WTC11 (cell line): ENCODE data around the gene NAV2. TPM values are rescaled to one million over a fixed set of nuclear protein-coding genes. Genes with fewer than 3 reads are reported as not detected.

ENCODE experiments used
- ATAC-seq: fragments of 200-7000 bp; cut with Tn5 transposase; 2 replicates; pipeline ENCODE4 v1.10.0; 2021; ENCODE audit warnings: mild to moderate bottlenecking, moderate library complexity
- CTCF ChIA-PET: fragments of 300-600 bp; sonication (Branson Sonifier 250); formaldehyde crosslinking; loops from one replicate; lab custom pipeline; 2021; ENCODE audit warnings: antibody characterized with exemption; lab: Charles Lee
- POLR2A ChIA-PET: fragments of 350-600 bp; sonication (Branson Sonifier 250); formaldehyde crosslinking; loops from one replicate; lab custom pipeline; 2021; ENCODE audit warnings: antibody characterized with exemption; lab: Charles Lee
- DNase-seq: peaks from one replicate; pipeline ENCODE4 v3.0.0; 2021; ENCODE audit warnings: low spot score
- H3K27ac Mint-ChIP-seq: 2 replicates; pipeline ENCODE4 v1.8.0; 2021; ENCODE audit warnings: mixed read lengths
- H3K27me3 Mint-ChIP-seq: 2 replicates; pipeline ENCODE4 v1.8.0; 2021; ENCODE audit warnings: low read depth, mild to moderate bottlenecking, moderate library complexity, mixed read lengths
- H3K36me3 Mint-ChIP-seq: 2 replicates; pipeline ENCODE4 v1.8.0; 2021; ENCODE audit warnings: mixed read lengths
- H3K4me1 Mint-ChIP-seq: 2 replicates; pipeline ENCODE4 v1.8.0; 2022; ENCODE audit warnings: mixed read lengths
- H3K4me3 Mint-ChIP-seq: 2 replicates; pipeline ENCODE4 v1.8.0; 2021; ENCODE audit warnings: mild to moderate bottlenecking, moderate library complexity, mixed read lengths
- H3K9me3 Mint-ChIP-seq: 2 replicates; pipeline ENCODE4 v1.8.0; 2021; ENCODE audit warnings: mixed read lengths
- AR ChIP-seq: fragments of 250-450 bp; sonication (Bioruptor Pico); IDR thresholded peaks from 2 replicates; pipeline ENCODE4 v1.9.0; 2021; ENCODE audit warnings: mild to moderate bottlenecking
- ATF3 ChIP-seq: sonication (generic); formaldehyde crosslinking; conservative IDR thresholded peaks from 2 replicates; pipeline ENCODE4 v1.8.1; 2022; ENCODE audit warnings: mild to moderate bottlenecking, missing genetic modification reagents
- ATF6 ChIP-seq: sonication (generic); formaldehyde crosslinking; IDR thresholded peaks from 2 replicates; pipeline ENCODE4 v1.8.1; 2023; ENCODE audit warnings: mild to moderate bottlenecking, missing genetic modification reagents
- CDX4 ChIP-seq: fragments of 250-450 bp; sonication (Bioruptor Pico); IDR thresholded peaks from 2 replicates; pipeline ENCODE4 v1.9.0; 2021; ENCODE audit warnings: moderate library complexity, mild to moderate bottlenecking, inconsistent platforms, borderline replicate concordance
- E2F4 ChIP-seq: sonication (generic); formaldehyde crosslinking; IDR thresholded peaks from 2 replicates; pipeline ENCODE4 v1.8.1; 2022; ENCODE audit warnings: low read depth, mild to moderate bottlenecking, moderate library complexity, missing genetic modification reagents, borderline replicate concordance
- E2F5 ChIP-seq: sonication (generic); formaldehyde crosslinking; IDR thresholded peaks from 2 replicates; pipeline ENCODE4 v1.8.1; 2022; ENCODE audit warnings: mild to moderate bottlenecking, moderate library complexity, missing genetic modification reagents
- EMX1 ChIP-seq: fragments of 250-450 bp; sonication (Bioruptor Pico); IDR thresholded peaks from 2 replicates; pipeline ENCODE4 v1.8.0; 2021; ENCODE audit warnings: mild to moderate bottlenecking
- ESRRA ChIP-seq: sonication (generic); formaldehyde crosslinking; IDR thresholded peaks from 2 replicates; pipeline ENCODE4 v1.8.1; 2022; ENCODE audit warnings: mild to moderate bottlenecking, missing genetic modification reagents, borderline replicate concordance
- FOXK1 ChIP-seq: sonication (generic); formaldehyde crosslinking; IDR thresholded peaks from 2 replicates; pipeline ENCODE4 v1.8.0; 2022; ENCODE audit warnings: mild to moderate bottlenecking, moderate library complexity, missing genetic modification reagents
- GTF2I ChIP-seq: fragments of 250-450 bp; sonication (Bioruptor Pico); conservative IDR thresholded peaks from 2 replicates; pipeline ENCODE4 v1.4.0; 2021; ENCODE audit warnings: mild to moderate bottlenecking
- IRF1 ChIP-seq: sonication (generic); formaldehyde crosslinking; IDR thresholded peaks from 2 replicates; pipeline ENCODE4 v1.8.0; 2023; ENCODE audit warnings: missing genetic modification reagents
- IRF2 ChIP-seq: sonication (generic); formaldehyde crosslinking; IDR thresholded peaks from 2 replicates; pipeline ENCODE4 v1.8.0; 2022; ENCODE audit warnings: low read depth, missing genetic modification reagents, borderline replicate concordance
- JAZF1 ChIP-seq: fragments of 250-450 bp; sonication (Bioruptor Pico); IDR thresholded peaks from 2 replicates; pipeline ENCODE4 v1.9.0; 2021; ENCODE audit warnings: moderate library complexity, mild to moderate bottlenecking, inconsistent platforms
- KAT7 ChIP-seq: sonication (generic); formaldehyde crosslinking; IDR thresholded peaks from 2 replicates; pipeline ENCODE4 v1.8.1; 2023; ENCODE audit warnings: missing genetic modification reagents, mild to moderate bottlenecking, borderline replicate concordance
- NFYB ChIP-seq: sonication (generic); formaldehyde crosslinking; conservative IDR thresholded peaks from 2 replicates; pipeline ENCODE4 v1.8.0; 2022; ENCODE audit warnings: low read depth, missing genetic modification reagents
- NR2C2 ChIP-seq: sonication (generic); formaldehyde crosslinking; IDR thresholded peaks from 2 replicates; pipeline ENCODE4 v1.8.0; 2022; ENCODE audit warnings: mild to moderate bottlenecking, missing genetic modification reagents
- NR3C1 ChIP-seq: sonication (generic); formaldehyde crosslinking; conservative IDR thresholded peaks from 2 replicates; pipeline ENCODE4 v1.8.1; 2023; ENCODE audit warnings: low read depth, mild to moderate bottlenecking, missing genetic modification reagents
- PRDM15 ChIP-seq: sonication (generic); formaldehyde crosslinking; IDR thresholded peaks from 2 replicates; pipeline ENCODE4 v1.8.0; 2022; ENCODE audit warnings: missing genetic modification reagents
- RELA ChIP-seq: sonication (generic); formaldehyde crosslinking; IDR thresholded peaks from 2 replicates; pipeline ENCODE4 v1.8.1; 2022; ENCODE audit warnings: missing genetic modification reagents, mild to moderate bottlenecking, borderline replicate concordance
- TEAD4 ChIP-seq: sonication (generic); formaldehyde crosslinking; IDR thresholded peaks from 2 replicates; pipeline ENCODE4 v1.8.0; 2022; ENCODE audit warnings: mild to moderate bottlenecking, missing genetic modification reagents
- ZNF121 ChIP-seq: sonication (generic); formaldehyde crosslinking; IDR thresholded peaks from 2 replicates; pipeline ENCODE4 v1.8.0; 2023; ENCODE audit warnings: missing genetic modification reagents
- ZNF317 ChIP-seq: sonication (generic); formaldehyde crosslinking; IDR thresholded peaks from 2 replicates; pipeline ENCODE4 v1.8.1; 2023; ENCODE audit warnings: low read depth, mild to moderate bottlenecking, moderate library complexity, missing genetic modification reagents, borderline replicate concordance
- ZNF416 ChIP-seq: fragments of 250-450 bp; sonication (Bioruptor Pico); IDR thresholded peaks from 2 replicates; pipeline ENCODE4 v1.9.0; 2021; ENCODE audit warnings: mild to moderate bottlenecking, inconsistent platforms
- ZNF423 ChIP-seq: fragments of 250-450 bp; sonication (Bioruptor Pico); IDR thresholded peaks from 2 replicates; pipeline ENCODE4 v2.1.2; 2022; ENCODE audit warnings: mild to moderate bottlenecking, moderate library complexity
- total RNA-seq: library from RNA; stranded (reverse); gene quantifications from 3 replicates; pipeline ENCODE4 v1.2.3, GENCODE V29; 2021

Gene NAV2
- total RNA-seq, 1 experiment from 2014 or later = 42.8 TPM

- CTCF ChIA-PET = no interaction called here
- no peak overlapping the region for H3K27ac Mint-ChIP-seq
- ATAC-seq (no peak), DNase-seq (no peak)
- H3K27me3 Mint-ChIP-seq = no peaks in the 10 kb centered on the region
- H3K4me3 Mint-ChIP-seq = no peak overlapping the region
- TF ChIP-seq ZNF121 (CRISPR knock-in tag) = no peak
- TF ChIP-seq IRF1 (CRISPR knock-in tag) = no peak
- TF ChIP-seq NR2C2 (CRISPR knock-in tag) = no peak
- no peak for TF ChIP-seq ATF3 (CRISPR knock-in tag)
- no peak for TF ChIP-seq ZNF416
- TF ChIP-seq AR = no peak
- no peak for TF ChIP-seq ZNF317 (CRISPR knock-in tag)
- TF ChIP-seq KAT7 = no peak
- TF ChIP-seq EMX1 (CRISPR knock-in tag) = no peak
- no peak for TF ChIP-seq ATF6
- no peak for TF ChIP-seq ESRRA
- POLR2A ChIA-PET = no interaction called here
- H3K36me3 Mint-ChIP-seq = no peaks in the 10 kb centered on the region
- H3K4me1 Mint-ChIP-seq = peaks cover 46% of the 10 kb centered on the region
- H3K9me3 Mint-ChIP-seq = no peaks in the 10 kb centered on the region
Measured at GRCh38 chr11:20020716-20021115, 308.1 kb downstream of the NAV2 start.

- H3K36me3 Mint-ChIP-seq = no peaks in the 10 kb centered on the region
- H3K9me3 Mint-ChIP-seq = no peaks in the 10 kb centered on the region
- no peak for TF ChIP-seq NR3C1 (CRISPR knock-in tag)
- no peak for TF ChIP-seq RELA
- TF ChIP-seq PRDM15 (CRISPR knock-in tag) = no peak
- TF ChIP-seq GTF2I (CRISPR knock-in tag) = no peak
- no peak for TF ChIP-seq CDX4 (CRISPR knock-in tag)
- TF ChIP-seq FOXK1 = no peak
- no peak for TF ChIP-seq NR2C2 (CRISPR knock-in tag)
- TF ChIP-seq ZNF423 = no peak
- no peak for TF ChIP-seq TEAD4 (CRISPR knock-in tag)
- no peak for TF ChIP-seq JAZF1 (CRISPR knock-in tag)
- TF ChIP-seq NFYB (CRISPR knock-in tag) = no peak
- no peak for TF ChIP-seq E2F5
- no peak for TF ChIP-seq E2F4 (CRISPR knock-in tag)
- no peak for TF ChIP-seq IRF2 (CRISPR knock-in tag)
- ChIA-PET CTCF (interaction anchor here (1.0 to 2.1 kb wide), 2 partner anchors 107 to 115 kb away, joined by 3 to 6 read pairs; no protein-coding TSS in a partner anchor), POLR2A (no interaction called here)
- peaks cover 45% of the 10 kb centered on the region for H3K4me1 Mint-ChIP-seq
- H3K27me3 Mint-ChIP-seq = no peaks in the 10 kb centered on the region
- H3K4me3 Mint-ChIP-seq = no peak overlapping the region
- ATAC-seq (no peak), DNase-seq (no peak)
- no peak overlapping the region for H3K27ac Mint-ChIP-seq
Measured at GRCh38 chr11:20021212-20021611, 308.6 kb downstream of the NAV2 start.
